ENCODE data around the gene DHRSX. TPM values are rescaled to one million over a fixed set of nuclear protein-coding genes. Genes with fewer than 3 reads are reported as not detected.
A peak's percentile ranks its signal among the peaks of the same experiment; 100 is the strongest.

Gene DHRSX
- total and polyA plus RNA-seq, 10 of the 15 experiments (the other 5 are each of a cell fraction or from before 2014, with no cell fraction given) = 1.7 to 39.5 (median 16.5) TPM

GRCh38 chrX:2385224-2385623 lies 115.6 kb downstream of the DHRSX start:
- intact Hi-C loops (cut with micrococcal nuclease; ENCODE audit: unreplicated experiment) = no loop called here
- no peak overlapping the region for H3K4me3 ChIP-seq
- H3K36me3 ChIP-seq (ENCODE audit: control insufficient read depth in 2 of 2, insufficient read depth in 2 of 2, low read length in 1 of 2) = no peaks in the 10 kb centered on the region
- TF ChIP-seq RELA (IDR thresholded peaks at IDR 0.05; ENCODE audit: borderline replicate concordance, partially characterized antibody) (no peak), TCF7 (IDR thresholded peaks at IDR 0.05; ENCODE audit: borderline replicate concordance) (no peak), SPI1 (IDR thresholded peaks at IDR 0.05; ENCODE audit: borderline replicate concordance, insufficient read depth, low read depth, low read length) (no peak)
- in situ Hi-C loops (cut with MboI) = no loop called here
- no peaks in the 10 kb centered on the region for H3K79me2 ChIP-seq (ENCODE audit: control insufficient read depth, insufficient read depth, low read length)
- WGBS (ENCODE audit: insufficient coverage, insufficient replicate concordance, low lambda C conversion rate, missing lambda C conversion rate) = 77% methylated on average over 3 of the region's 3 CpGs
- ATAC-seq (no peak), DNase-seq (ENCODE audit: low read depth, low spot score) (no peak), FAIRE-seq (no peak)
- H4K20me1 ChIP-seq (ENCODE audit: control insufficient read depth, insufficient read depth) = no peaks in the 10 kb centered on the region
- H3K4me2 ChIP-seq (ENCODE audit: control insufficient read depth, insufficient read depth) = no peak overlapping the region
- CTCF ChIA-PET = no interaction called here
- H3K4me1 ChIP-seq (ENCODE audit: control insufficient read depth, insufficient read depth, low read length) = no peaks in the 10 kb centered on the region
- no peak overlapping the region for H3K9ac ChIP-seq (ENCODE audit: control insufficient read depth, insufficient read depth, low read length)
- RAD21 ChIA-PET (ENCODE audit: unreplicated experiment) = no interaction called here
- SMC1A ChIA-PET (ENCODE audit: uncharacterized antibody, unreplicated experiment) = no interaction called here
- H2AFZ ChIP-seq (ENCODE audit: control insufficient read depth, low read depth, low read length) = no peak overlapping the region
- H3K9me3 ChIP-seq (replicated peaks; ENCODE audit: control insufficient read depth, insufficient read depth, low read length) = no peaks in the 10 kb centered on the region; the same call in 2 of the 3 replicates
- no TSS peak for BruUV-seq (replicated peaks)
- H3K27me3 ChIP-seq (replicated peaks in 1 of 2; ENCODE audit: control insufficient read depth in 2 of 2, insufficient read depth in 2 of 2, low read length in 1 of 2) = no peaks in the 10 kb centered on the region
- no peak overlapping the region for H3K27ac ChIP-seq (ENCODE audit: control insufficient read depth, insufficient read depth)
- POLR2A ChIA-PET = no interaction called here

GRCh38 chrX:2384486-2384885 lies 116.3 kb downstream of the DHRSX start:
- H3K9me3 ChIP-seq (replicated peaks; ENCODE audit: control insufficient read depth, insufficient read depth, low read length) = no peaks in the 10 kb centered on the region; the same call in 2 of the 3 replicates
- no peak overlapping the region for H3K9ac ChIP-seq (ENCODE audit: control insufficient read depth, insufficient read depth, low read length)
- H3K27me3 ChIP-seq (replicated peaks in 1 of 2; ENCODE audit: control insufficient read depth in 2 of 2, insufficient read depth in 2 of 2, low read length in 1 of 2) = no peaks in the 10 kb centered on the region
- H3K36me3 ChIP-seq (ENCODE audit: control insufficient read depth in 2 of 2, insufficient read depth in 2 of 2, low read length in 1 of 2) = no peaks in the 10 kb centered on the region
- DNase-seq (ENCODE audit: low read depth, low spot score) = no peak
- no peak for ATAC-seq
- no peaks in the 10 kb centered on the region for H4K20me1 ChIP-seq (ENCODE audit: control insufficient read depth, insufficient read depth)
- in situ Hi-C loops (cut with MboI) (no loop called here), intact Hi-C loops (cut with micrococcal nuclease; ENCODE audit: unreplicated experiment) (no loop called here)
- ChIA-PET CTCF (no interaction called here), RAD21 (ENCODE audit: unreplicated experiment) (no interaction called here), SMC1A (ENCODE audit: uncharacterized antibody, unreplicated experiment) (no interaction called here), POLR2A (no interaction called here)
- H3K4me3 ChIP-seq = no peak overlapping the region
- FAIRE-seq = peak; percentile 38
- WGBS (ENCODE audit: insufficient coverage, insufficient replicate concordance, low lambda C conversion rate, missing lambda C conversion rate) = 59% methylated on average over 4 of the region's 4 CpGs
- no peak overlapping the region for H3K4me2 ChIP-seq (ENCODE audit: control insufficient read depth, insufficient read depth)
- no peaks in the 10 kb centered on the region for H3K4me1 ChIP-seq (ENCODE audit: control insufficient read depth, insufficient read depth, low read length)
- H2AFZ ChIP-seq (ENCODE audit: control insufficient read depth, low read depth, low read length) = no peak overlapping the region
- no peaks in the 10 kb centered on the region for H3K79me2 ChIP-seq (ENCODE audit: control insufficient read depth, insufficient read depth, low read length)
- H3K27ac ChIP-seq (ENCODE audit: control insufficient read depth, insufficient read depth) = no peak overlapping the region
- no TSS peak for BruUV-seq (replicated peaks)
- TF ChIP-seq RBBP5 (conservative IDR thresholded peaks at IDR 0.05) (no peak), TARDBP (IDR thresholded peaks at IDR 0.05; ENCODE audit: borderline replicate concordance) (no peak), PAX5 (IDR thresholded peaks at IDR 0.05; ENCODE audit: borderline replicate concordance, low read depth, low read length) (no peak), ZNF687 (IDR thresholded peaks at IDR 0.05) (no peak), ZNF217 (IDR thresholded peaks at IDR 0.05) (no peak), CREM (IDR thresholded peaks at IDR 0.05; ENCODE audit: low read depth) (no peak), EZH2 (IDR thresholded peaks at IDR 0.05; ENCODE audit: borderline replicate concordance, control insufficient read depth, low read depth, low read length) (no peak), GATAD2B (conservative IDR thresholded peaks at IDR 0.05; ENCODE audit: low read depth) (no peak), E4F1 (IDR thresholded peaks at IDR 0.05; ENCODE audit: borderline replicate concordance, partially characterized antibody) (no peak), CEBPB (IDR thresholded peaks at IDR 0.05; ENCODE audit: borderline replicate concordance in 1 of 2, low read depth in 2 of 2, low read length in 2 of 2) (no peak)
